CD14-positive monocyte (primary cell): Measurements from ENCODE around the gene PRAMEF20. TPM values are rescaled to one million over a fixed set of nuclear protein-coding genes. Genes with fewer than 3 reads are reported as not detected.
"Not testable (repeated sequence)": the region's sequence is repeated elsewhere in the genome, so short reads cannot be mapped to it uniquely, and the experiment has no call there.

Experiments
- DNase-seq, 3 donors: peaks; one replicate each; pipeline ENCODE4 v3.0.0-alpha.2; 2011 to 2022
- H2AFZ ChIP-seq: 2 replicates; pipeline ENCODE4 v1.6.0; 2012; ENCODE audit warnings: mild to moderate bottlenecking, low read depth, low read length, inconsistent platforms; ENCODE audit not compliant: insufficient read depth, poor library complexity, severe bottlenecking
- H3K27ac ChIP-seq, 2 donors: 1 replicate in 1 of 2; 2 replicates in 1 of 2; pipeline ENCODE4 v1.5.1; 2012 to 2013; ENCODE audit warnings: low read length in 2 of 2, control low read depth in 1 of 2, inconsistent platforms in 1 of 2, low read depth in 1 of 2, mild to moderate bottlenecking in 1 of 2
- H3K27me3 ChIP-seq, 2 donors: one replicate each; pipeline versions ENCODE4 v1.6.0 to v1.6.1; 2011 to 2013; ENCODE audit warnings: low read length in 2 of 2; ENCODE audit not compliant: control insufficient read depth in 2 of 2, insufficient read depth in 2 of 2
- H3K36me3 ChIP-seq, 2 donors: replicated peaks in 1 of 2; 1 replicate in 1 of 2; 2 replicates in 1 of 2; pipeline versions ENCODE4 v1.5.1 to v1.6.1; 2012 to 2013; ENCODE audit warnings: low read length in 2 of 2, control low read depth in 1 of 2, inconsistent platforms in 1 of 2, mild to moderate bottlenecking in 1 of 2; ENCODE audit not compliant: insufficient read depth in 2 of 2, control insufficient read depth in 1 of 2
- H3K4me1 ChIP-seq, 2 donors: 1 replicate in 1 of 2; 2 replicates in 1 of 2; pipeline versions ENCODE4 v1.5.1 to v1.6.1; 2012 to 2013; ENCODE audit warnings: low read length in 2 of 2, control low read depth in 1 of 2, inconsistent platforms in 1 of 2, mild to moderate bottlenecking in 1 of 2, moderate library complexity in 1 of 2; ENCODE audit not compliant: insufficient read depth in 2 of 2, control insufficient read depth in 1 of 2
- H3K4me2 ChIP-seq: replicated peaks from 2 replicates; pipeline ENCODE3; 2012; ENCODE audit warnings: low read length, moderate library complexity, mild to moderate bottlenecking; ENCODE audit not compliant: poor library complexity, severe bottlenecking; ENCODE audit errors: extremely low read depth
- H3K4me3 ChIP-seq, 3 experiments: fragments of 200-600 bp in 1 of 3; sonication (generic) in 1 of 3; replicated peaks in 1 of 3; 1 replicate in 2 of 3; 2 replicates in 1 of 3; pipeline ENCODE4 v1.5.1; 2011 to 2013; ENCODE audit warnings: low read length in 3 of 3, mild to moderate bottlenecking in 3 of 3, control low read depth in 2 of 3, low read depth in 2 of 3, inconsistent platforms in 1 of 3, moderate library complexity in 1 of 3
- H3K79me2 ChIP-seq: 2 replicates; pipeline ENCODE4 v1.6.0; 2012; ENCODE audit warnings: mild to moderate bottlenecking, control low read depth, inconsistent platforms, low read length, moderate library complexity; ENCODE audit not compliant: insufficient read depth
- H3K9ac ChIP-seq: 2 replicates; pipeline ENCODE4 v1.6.0; 2017; ENCODE audit warnings: low read length, mild to moderate bottlenecking; ENCODE audit not compliant: insufficient read depth, poor library complexity, severe bottlenecking
- H3K9me3 ChIP-seq, 2 donors: replicated peaks in 1 of 2; 1 replicate in 1 of 2; 2 replicates in 1 of 2; pipeline versions ENCODE4 v1.5.1 to v1.6.1; 2012 to 2013; ENCODE audit warnings: low read length in 2 of 2, control low read depth in 1 of 2; ENCODE audit not compliant: control insufficient read depth in 1 of 2, insufficient read depth in 1 of 2
- H4K20me1 ChIP-seq: 2 replicates; pipeline ENCODE4 v1.6.0; 2012; ENCODE audit warnings: mild to moderate bottlenecking, low read length, control low read depth, moderate library complexity; ENCODE audit not compliant: insufficient read depth
- H3K27ac Mint-ChIP-seq, 7 donors: one replicate each; pipeline ENCODE4 v1.8.0; 2020; ENCODE audit warnings: mild to moderate bottlenecking in 7 of 7, mixed read lengths in 7 of 7, moderate library complexity in 6 of 7, inconsistent platforms in 2 of 7
- H3K27me3 Mint-ChIP-seq, 3 donors: one replicate each; pipeline ENCODE4 v1.8.0; 2021 to 2022; ENCODE audit warnings: low read depth in 3 of 3, mild to moderate bottlenecking in 3 of 3, mixed read lengths in 3 of 3, moderate library complexity in 3 of 3, inconsistent platforms in 1 of 3
- H3K36me3 Mint-ChIP-seq, 2 donors: one replicate each; pipeline ENCODE4 v1.8.0; 2020; ENCODE audit warnings: mixed read lengths in 2 of 2, inconsistent platforms in 1 of 2, mild to moderate bottlenecking in 1 of 2
- H3K4me1 Mint-ChIP-seq: one replicate; pipeline ENCODE4 v1.8.0; 2020; ENCODE audit warnings: mild to moderate bottlenecking, mixed read lengths
- H3K4me3 Mint-ChIP-seq, 2 donors: one replicate each; pipeline ENCODE4 v1.8.0; 2020; ENCODE audit warnings: mild to moderate bottlenecking in 2 of 2, mixed read lengths in 2 of 2, moderate library complexity in 1 of 2
- H3K9me3 Mint-ChIP-seq, 7 donors: one replicate each; pipeline ENCODE4 v1.8.0; 2020 to 2022; ENCODE audit warnings: mixed read lengths in 7 of 7, mild to moderate bottlenecking in 6 of 7, moderate library complexity in 6 of 7, inconsistent platforms in 2 of 7
- WGBS: methylation state at CpG from one replicate; pipeline ENCODE4 v1.1.5; 2013; ENCODE audit warnings: missing lambda C conversion rate; ENCODE audit not compliant: insufficient coverage; 5-methylcytosine and 5-hydroxymethylcytosine counted together
- intact Hi-C, 2 donors: fragments of 100-400 bp; cut with micrococcal nuclease; formaldehyde crosslinking; loops; one replicate each; pipeline versions ENCODE4 v1.15.0 to v1.15.1; 2023
- polyA plus RNA-seq, 3 donors: library from polyadenylated mRNA; depleted of rRNA in 1 of 3; unstranded in 2 of 3; stranded (reverse) in 1 of 3; fragments of 300-500 nt in 2 of 3; fragments of >200 nt in 1 of 3; fragmentation: Illumina TruSeq in 2 of 3; gene quantifications; 1 replicate in 2 of 3; 2 replicates in 1 of 3; pipeline ENCODE4 v1.2.3, GENCODE V29; 2012 to 2021

PRAMEF20 gene
- polyA plus RNA-seq, 3 donors = not detected

GRCh38 chr1:13393004-13393403, 17.2 kb upstream of the PRAMEF20 start:
- H3K27ac Mint-ChIP-seq, H3K27ac ChIP-seq, H3K4me3 ChIP-seq, H2AFZ ChIP-seq, H3K9me3 ChIP-seq, H3K27me3 Mint-ChIP-seq, H3K36me3 ChIP-seq, H3K36me3 Mint-ChIP-seq, H3K4me2 ChIP-seq, H3K79me2 ChIP-seq, H3K9ac ChIP-seq, DNase-seq, H3K4me1 ChIP-seq, H4K20me1 ChIP-seq, H3K27me3 ChIP-seq, H3K4me1 Mint-ChIP-seq, H3K4me3 Mint-ChIP-seq, intact Hi-C loops: not testable (repeated sequence)
- WGBS = 85% methylated on average over 7 of the region's 7 CpGs
- H3K9me3 Mint-ChIP-seq = peaks cover 0 to 10% (median 2%) of the 10 kb centered on the region in 7 donors

- H3K9me3 ChIP-seq, H4K20me1 ChIP-seq, H3K27ac ChIP-seq, H2AFZ ChIP-seq, H3K27me3 Mint-ChIP-seq, H3K4me3 Mint-ChIP-seq, H3K4me2 ChIP-seq, H3K9ac ChIP-seq, intact Hi-C loops, H3K79me2 ChIP-seq, H3K36me3 Mint-ChIP-seq, H3K36me3 ChIP-seq, H3K4me3 ChIP-seq, DNase-seq, H3K27me3 ChIP-seq, H3K4me1 ChIP-seq, H3K4me1 Mint-ChIP-seq, H3K27ac Mint-ChIP-seq: not testable (repeated sequence)
- 95% methylated on average over 15 of the region's 32 CpGs for WGBS
- H3K9me3 Mint-ChIP-seq = peaks cover 0 to 11% (median 2%) of the 10 kb centered on the region in 7 donors
Observed at GRCh38 chr1:13394761-13395160, 15.5 kb upstream of the PRAMEF20 start.

GRCh38 chr1:13395311-13395710, 14.9 kb upstream of the PRAMEF20 start:
- H3K9ac ChIP-seq, H3K36me3 ChIP-seq, intact Hi-C loops, H3K27me3 Mint-ChIP-seq, DNase-seq, H3K27ac ChIP-seq, H3K27me3 ChIP-seq, H2AFZ ChIP-seq, H3K4me2 ChIP-seq, H3K79me2 ChIP-seq, H4K20me1 ChIP-seq, H3K36me3 Mint-ChIP-seq, H3K9me3 ChIP-seq, H3K4me3 ChIP-seq, H3K4me3 Mint-ChIP-seq, H3K4me1 ChIP-seq, H3K4me1 Mint-ChIP-seq: not testable (repeated sequence)
- peaks cover 0 to 13% (median 2%) of the 10 kb centered on the region in 7 donors for H3K9me3 Mint-ChIP-seq
- H3K27ac Mint-ChIP-seq = peak overlapping the region in 1 of 7 donors; percentile 31
- 95% methylated on average over 6 of the region's 22 CpGs for WGBS
